ENCODE results near the gene HERC3.

GRCh38 chr4:88756149-88756548 is 163.9 kb downstream of the HERC3 start:
- TF ChIP-seq POLR2A (IDR thresholded peaks at IDR 0.05): no peak
- TF ChIP-seq, protein P1, sequence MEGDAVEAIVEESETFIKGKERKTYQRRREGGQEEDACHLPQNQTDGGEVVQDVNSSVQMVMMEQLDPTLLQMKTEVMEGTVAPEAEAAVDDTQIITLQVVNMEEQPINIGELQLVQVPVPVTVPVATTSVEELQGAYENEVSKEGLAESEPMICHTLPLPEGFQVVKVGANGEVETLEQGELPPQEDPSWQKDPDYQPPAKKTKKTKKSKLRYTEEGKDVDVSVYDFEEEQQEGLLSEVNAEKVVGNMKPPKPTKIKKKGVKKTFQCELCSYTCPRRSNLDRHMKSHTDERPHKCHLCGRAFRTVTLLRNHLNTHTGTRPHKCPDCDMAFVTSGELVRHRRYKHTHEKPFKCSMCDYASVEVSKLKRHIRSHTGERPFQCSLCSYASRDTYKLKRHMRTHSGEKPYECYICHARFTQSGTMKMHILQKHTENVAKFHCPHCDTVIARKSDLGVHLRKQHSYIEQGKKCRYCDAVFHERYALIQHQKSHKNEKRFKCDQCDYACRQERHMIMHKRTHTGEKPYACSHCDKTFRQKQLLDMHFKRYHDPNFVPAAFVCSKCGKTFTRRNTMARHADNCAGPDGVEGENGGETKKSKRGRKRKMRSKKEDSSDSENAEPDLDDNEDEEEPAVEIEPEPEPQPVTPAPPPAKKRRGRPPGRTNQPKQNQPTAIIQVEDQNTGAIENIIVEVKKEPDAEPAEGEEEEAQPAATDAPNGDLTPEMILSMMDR (IDR thresholded peaks at IDR 0.05): no peak
